Keratinocyte (primary cell): ENCODE data around the gene ZBTB20. TPM values are rescaled to one million over a fixed set of nuclear protein-coding genes. Genes with fewer than 3 reads are reported as not detected.

Source experiments
- DNase-seq: peaks from one replicate; pipeline ENCODE4 v3.0.0-alpha.2; 2011; ENCODE audit warnings: low read depth, missing footprints, low spot score
- FAIRE-seq: peaks from 2 replicates; lab custom pipeline; 2011; peaks lifted over from hg19 to GRCh38; lab: Jason Lieb, UNC
- H2AFZ ChIP-seq: 2 replicates; pipeline ENCODE4 v1.6.0; 2012; ENCODE audit warnings: low read length, control low read depth, inconsistent platforms; ENCODE audit not compliant: control insufficient read depth
- H3K27ac ChIP-seq: 2 replicates; pipeline ENCODE4 v1.5.1; 2011; ENCODE audit warnings: low read length; ENCODE audit not compliant: control insufficient read depth, insufficient read depth
- H3K27me3 ChIP-seq: 3 replicates; pipeline ENCODE4 v1.6.0; 2011; ENCODE audit warnings: low read length; ENCODE audit not compliant: control insufficient read depth, insufficient read depth; ENCODE audit errors: extremely low read depth
- H3K36me3 ChIP-seq, 2 experiments: 2 replicates in 1 of 2; 3 replicates in 1 of 2; pipeline ENCODE4 v1.5.1; 2011; ENCODE audit warnings: low read length in 2 of 2, mild to moderate bottlenecking in 1 of 2; ENCODE audit not compliant: control insufficient read depth in 2 of 2, insufficient read depth in 2 of 2; ENCODE audit errors: extremely low read depth in 1 of 2
- H3K4me1 ChIP-seq: 3 replicates; pipeline ENCODE4 v1.5.1; 2011; ENCODE audit warnings: low read length; ENCODE audit not compliant: control insufficient read depth, insufficient read depth; ENCODE audit errors: extremely low read depth
- H3K4me2 ChIP-seq: 3 replicates; pipeline ENCODE4 v1.6.0; 2011; ENCODE audit warnings: low read depth, low read length; ENCODE audit not compliant: control insufficient read depth, insufficient read depth; ENCODE audit errors: extremely low read depth
- H3K4me3 ChIP-seq, 3 experiments: fragments of 200-600 bp in 1 of 3; sonication (generic) in 1 of 3; 2 replicates in 2 of 3; 3 replicates in 1 of 3; pipeline ENCODE4 v1.5.1; 2011 to 2016; ENCODE audit warnings: low read length in 3 of 3, mild to moderate bottlenecking in 3 of 3, control low read depth in 2 of 3, inconsistent platforms in 1 of 3, low read depth in 1 of 3, mixed read lengths in 1 of 3, mixed run types in 1 of 3, moderate library complexity in 1 of 3; ENCODE audit not compliant: control insufficient read depth in 2 of 3, insufficient read depth in 2 of 3; ENCODE audit errors: extremely low read depth in 1 of 3
- H3K79me2 ChIP-seq: 2 replicates; pipeline ENCODE4 v1.6.0; 2012; ENCODE audit warnings: low read length; ENCODE audit not compliant: control insufficient read depth, insufficient read depth
- H3K9ac ChIP-seq: 3 replicates; pipeline ENCODE4 v1.6.0; 2011; ENCODE audit warnings: low read length; ENCODE audit not compliant: control insufficient read depth, insufficient read depth; ENCODE audit errors: extremely low read depth
- H3K9me1 ChIP-seq: 3 replicates; pipeline ENCODE4 v1.6.0; 2011; ENCODE audit warnings: low read length; ENCODE audit not compliant: control insufficient read depth, insufficient read depth; ENCODE audit errors: extremely low read depth
- H3K9me3 ChIP-seq: 2 replicates; pipeline ENCODE4 v1.5.1; 2012; ENCODE audit warnings: low read depth, low read length; ENCODE audit not compliant: control insufficient read depth
- H4K20me1 ChIP-seq: 3 replicates; pipeline ENCODE4 v1.6.0; 2011; ENCODE audit warnings: low read length; ENCODE audit not compliant: control insufficient read depth, insufficient read depth; ENCODE audit errors: extremely low read depth
- EZH2 ChIP-seq: IDR thresholded peaks from one replicate; pipeline ENCODE4 v1.6.1; 2012; ENCODE audit warnings: inconsistent platforms, mild to moderate bottlenecking, low read length, moderate library complexity
- dilution Hi-C: fragments of 300-500 bp; cut with MboI; formaldehyde crosslinking; loops from one replicate; pipeline ENCODE4 v1.7.0; 2020; ENCODE audit warnings: low sequenced_read_pairs; ENCODE audit not compliant: extremely low pct_ligation_motif_present
- polyA plus RNA-seq, 5 experiments: library from polyadenylated mRNA; depleted of rRNA in 3 of 5; stranded (reverse) in 3 of 5; stranded (forward) in 1 of 5; unstranded in 1 of 5; fragments of >200 nt; gene quantifications; 1 replicate in 1 of 5; 2 replicates in 3 of 5; 3 replicates in 1 of 5; pipeline versions ENCODE4 v1.2.1 to v1.2.3, GENCODE V29; 2011 to 2012; ENCODE audit warnings: missing spikeins in 2 of 5, low read depth in 1 of 5, low replicate concordance in 1 of 5
- TF ChIP-seq, protein P1 (sequence below), 3 experiments: IDR thresholded peaks in 1 of 3; conservative IDR thresholded peaks in 1 of 3; optimal IDR thresholded peaks in 1 of 3; 2 replicates in 2 of 3; 3 replicates in 1 of 3; pipeline versions ENCODE3 to v1.5.1; 2011; ENCODE audit warnings: low read length in 3 of 3, mild to moderate bottlenecking in 3 of 3, moderate library complexity in 2 of 3, control low read depth in 1 of 3, inconsistent platforms in 1 of 3; ENCODE audit not compliant: insufficient read depth in 2 of 3; ENCODE audit errors: extremely low read depth in 1 of 3

ZBTB20 gene
- polyA plus RNA-seq, 1 donor (not counting 4 experiments of a cell fraction or from before 2014, with no cell fraction given), result 0.52 TPM

DNA sequence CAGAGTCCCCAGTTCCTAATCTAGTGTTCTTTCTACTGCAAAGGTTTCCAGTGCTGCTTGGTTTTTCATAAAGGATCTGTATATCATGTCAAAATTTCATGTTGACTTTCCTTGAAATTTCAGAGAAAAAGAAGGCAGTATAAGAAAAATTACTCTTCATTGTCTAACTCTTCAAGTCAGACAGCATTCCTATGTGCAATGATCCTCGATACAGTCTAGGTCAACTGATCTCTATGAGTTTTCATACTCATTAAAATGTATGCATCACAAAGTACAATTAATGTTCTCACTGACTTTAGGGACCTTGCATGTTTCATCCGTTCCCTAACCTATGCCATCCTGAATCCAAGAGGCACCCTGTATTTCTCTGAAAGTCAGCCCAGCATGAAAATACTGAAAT is 317.3 kb downstream of the ZBTB20 start:
- FAIRE-seq, result no peak
- TF ChIP-seq, protein P1, sequence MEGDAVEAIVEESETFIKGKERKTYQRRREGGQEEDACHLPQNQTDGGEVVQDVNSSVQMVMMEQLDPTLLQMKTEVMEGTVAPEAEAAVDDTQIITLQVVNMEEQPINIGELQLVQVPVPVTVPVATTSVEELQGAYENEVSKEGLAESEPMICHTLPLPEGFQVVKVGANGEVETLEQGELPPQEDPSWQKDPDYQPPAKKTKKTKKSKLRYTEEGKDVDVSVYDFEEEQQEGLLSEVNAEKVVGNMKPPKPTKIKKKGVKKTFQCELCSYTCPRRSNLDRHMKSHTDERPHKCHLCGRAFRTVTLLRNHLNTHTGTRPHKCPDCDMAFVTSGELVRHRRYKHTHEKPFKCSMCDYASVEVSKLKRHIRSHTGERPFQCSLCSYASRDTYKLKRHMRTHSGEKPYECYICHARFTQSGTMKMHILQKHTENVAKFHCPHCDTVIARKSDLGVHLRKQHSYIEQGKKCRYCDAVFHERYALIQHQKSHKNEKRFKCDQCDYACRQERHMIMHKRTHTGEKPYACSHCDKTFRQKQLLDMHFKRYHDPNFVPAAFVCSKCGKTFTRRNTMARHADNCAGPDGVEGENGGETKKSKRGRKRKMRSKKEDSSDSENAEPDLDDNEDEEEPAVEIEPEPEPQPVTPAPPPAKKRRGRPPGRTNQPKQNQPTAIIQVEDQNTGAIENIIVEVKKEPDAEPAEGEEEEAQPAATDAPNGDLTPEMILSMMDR (optimal IDR thresholded peaks at IDR 0.05 in 1 of 3, IDR thresholded peaks at IDR 0.05 in 1 of 3, conservative IDR thresholded peaks at IDR 0.05 in 1 of 3; ENCODE audit: extremely low read depth in 1 of 3, insufficient read depth in 2 of 3, low read length in 3 of 3), result no peak
- TF ChIP-seq EZH2, result no peak

DNA sequence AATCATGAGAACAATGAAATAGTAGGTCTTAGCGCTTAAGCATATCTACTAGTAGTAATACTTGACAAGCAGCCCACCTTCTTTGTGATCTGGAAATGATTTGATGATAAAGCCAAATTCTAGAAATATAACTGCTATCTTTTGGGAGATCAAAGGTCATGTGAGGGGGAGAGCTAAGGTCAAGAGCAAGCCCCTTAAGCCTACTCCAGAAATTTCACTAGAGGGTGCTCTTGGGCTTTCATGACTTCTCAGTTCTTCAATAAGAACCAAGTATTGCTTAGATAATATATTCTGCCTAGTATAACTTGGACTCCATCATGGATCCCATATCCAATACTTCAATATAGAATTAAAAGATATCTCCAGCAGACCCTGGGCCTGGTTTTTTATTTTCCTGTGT is 319.6 kb downstream of the ZBTB20 start:
- dilution Hi-C loops, result no loop called here
- no peak for TF ChIP-seq EZH2
- TF ChIP-seq, protein P1 (optimal IDR thresholded peaks at IDR 0.05 in 1 of 3, IDR thresholded peaks at IDR 0.05 in 1 of 3, conservative IDR thresholded peaks at IDR 0.05 in 1 of 3; ENCODE audit: extremely low read depth in 1 of 3, insufficient read depth in 2 of 3, low read length in 3 of 3), result peak; percentile 28 to 60 (median 36)
- peak; percentile 44 for FAIRE-seq

More for the DNA sequence above, 317.3 kb downstream of the ZBTB20 start:
- Histone ChIP-seq H3K9me3 (no peaks in the 10 kb centered on the region), H2AFZ (no peak overlapping the region), H3K79me2 (no peaks in the 10 kb centered on the region), H3K4me3 (no peak overlapping the region), H3K4me1 (no peaks in the 10 kb centered on the region), H3K36me3 (no peaks in the 10 kb centered on the region), H3K27ac (no peak overlapping the region), H3K9ac (no peak overlapping the region), H3K9me1 (no peaks in the 10 kb centered on the region), H3K27me3 (no peaks in the 10 kb centered on the region), H4K20me1 (no peaks in the 10 kb centered on the region), H3K4me2 (no peak overlapping the region)
- DNase-seq, result no peak
- dilution Hi-C loops, result no loop called here

More for the DNA sequence above, 319.6 kb downstream of the ZBTB20 start:
- Histone ChIP-seq H3K4me2 (no peak overlapping the region), H3K9ac (no peak overlapping the region), H3K79me2 (no peaks in the 10 kb centered on the region), H3K27ac (no peak overlapping the region), H3K4me1 (no peaks in the 10 kb centered on the region), H3K4me3 (no peak overlapping the region), H3K9me1 (no peaks in the 10 kb centered on the region), H3K9me3 (no peaks in the 10 kb centered on the region), H3K36me3 (no peaks in the 10 kb centered on the region), H4K20me1 (no peaks in the 10 kb centered on the region), H2AFZ (no peak overlapping the region), H3K27me3 (no peaks in the 10 kb centered on the region)
- DNase-seq, result no peak
